GM18498 (cell line): Measurements from ENCODE around the gene IL21R.
"Not testable (repeated sequence)": the region's sequence is repeated elsewhere in the genome, so short reads cannot be mapped to it uniquely, and the experiment has no call there.

Source experiments
- ATAC-seq: cut with Tn5 transposase; IDR thresholded peaks from one replicate; pipeline ENCODE4 v1.9.1; 2021; ENCODE audit warnings: mild to moderate bottlenecking, moderate library complexity; ENCODE audit not compliant: unreplicated experiment

The IL21R gene

GRCh38 chr16:27441998-27442397, 40.0 kb downstream of the IL21R start:
- ATAC-seq = no peak

DNA sequence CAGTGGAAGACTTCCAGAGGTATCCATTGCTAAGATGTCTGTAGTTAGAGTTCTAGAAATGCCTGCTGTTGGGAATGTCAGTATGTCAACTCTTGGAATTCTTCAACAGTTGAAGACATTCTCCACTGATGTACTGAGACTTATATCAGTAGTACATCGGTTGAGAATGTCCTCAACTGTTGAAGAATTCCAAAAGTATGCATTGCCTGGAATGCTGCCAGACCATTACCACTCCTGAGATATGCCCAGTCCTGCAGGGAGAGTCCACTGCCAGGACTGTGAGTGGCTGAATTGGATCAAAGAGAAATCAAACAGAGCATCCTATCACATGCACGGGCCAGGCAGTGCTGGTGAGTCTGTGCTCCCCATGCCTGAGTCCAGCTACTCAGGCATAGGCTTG, 42.0 kb downstream of the IL21R start:
- ATAC-seq = no peak

GRCh38 chr16:27444470-27444869, 42.5 kb downstream of the IL21R start:
- ATAC-seq = no peak

DNA sequence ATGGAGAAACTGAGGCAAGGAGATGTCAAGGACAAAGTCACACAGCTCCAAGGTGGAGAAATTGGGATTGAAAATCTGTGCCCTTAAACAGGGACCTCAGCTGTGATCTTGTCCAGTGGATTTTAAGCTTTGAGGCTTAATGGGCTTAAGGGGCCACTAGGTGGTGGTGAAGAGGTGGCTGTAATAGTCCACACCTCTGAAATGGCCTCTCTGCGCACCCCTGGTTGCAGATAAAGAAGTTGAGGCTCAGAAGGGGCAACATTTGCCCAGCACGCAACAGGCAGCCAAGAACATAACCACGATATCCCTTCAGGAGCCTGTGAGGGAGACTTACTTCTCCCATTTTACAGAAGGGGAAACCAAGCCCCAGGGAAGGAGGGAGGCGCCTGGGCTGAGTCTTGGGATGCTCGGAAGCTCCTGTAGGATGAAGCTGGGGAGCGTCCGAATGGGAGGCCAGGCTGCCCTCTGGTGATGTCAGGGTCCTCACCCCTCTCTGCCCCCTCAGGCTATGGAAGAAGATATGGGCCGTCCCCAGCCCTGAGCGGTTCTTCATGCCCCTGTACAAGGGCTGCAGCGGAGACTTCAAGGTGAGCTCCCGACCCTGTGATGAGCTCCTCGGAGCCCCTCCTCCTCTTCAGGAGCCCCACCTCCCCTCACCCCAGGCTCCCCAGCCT, 43.7 kb downstream of the IL21R start:
- no peak for ATAC-seq

GRCh38 chr16:27446721-27447120, 44.7 kb downstream of the IL21R start:
- ATAC-seq = no peak

GRCh38 chr16:27447301-27447700, 45.3 kb downstream of the IL21R start:
- ATAC-seq = no peak

GRCh38 chr16:27448532-27449433, 46.8 kb downstream of the IL21R start:
- ATAC-seq = no peak

DNA sequence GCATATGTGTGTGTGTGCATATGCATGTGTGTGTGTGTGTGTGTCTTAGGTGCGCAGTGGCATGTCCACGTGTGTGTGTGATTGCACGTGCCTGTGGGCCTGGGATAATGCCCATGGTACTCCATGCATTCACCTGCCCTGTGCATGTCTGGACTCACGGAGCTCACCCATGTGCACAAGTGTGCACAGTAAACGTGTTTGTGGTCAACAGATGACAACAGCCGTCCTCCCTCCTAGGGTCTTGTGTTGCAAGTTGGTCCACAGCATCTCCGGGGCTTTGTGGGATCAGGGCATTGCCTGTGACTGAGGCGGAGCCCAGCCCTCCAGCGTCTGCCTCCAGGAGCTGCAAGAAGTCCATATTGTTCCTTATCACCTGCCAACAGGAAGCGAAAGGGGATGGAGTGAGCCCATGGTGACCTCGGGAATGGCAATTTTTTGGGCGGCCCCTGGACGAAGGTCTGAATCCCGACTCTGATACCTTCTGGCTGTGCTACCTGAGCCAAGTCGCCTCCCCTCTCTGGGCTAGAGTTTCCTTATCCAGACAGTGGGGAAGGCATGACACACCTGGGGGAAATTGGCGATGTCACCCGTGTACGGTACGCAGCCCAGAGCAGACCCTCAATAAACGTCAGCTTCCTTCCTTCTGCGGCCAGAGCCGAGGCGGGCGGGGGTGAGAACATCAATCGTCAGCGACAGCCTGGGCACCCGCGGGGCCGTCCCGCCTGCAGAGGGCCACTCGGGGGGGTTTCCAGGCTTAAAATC, 47.6 kb downstream of the IL21R start:
- peak; percentile 46 for ATAC-seq

DNA sequence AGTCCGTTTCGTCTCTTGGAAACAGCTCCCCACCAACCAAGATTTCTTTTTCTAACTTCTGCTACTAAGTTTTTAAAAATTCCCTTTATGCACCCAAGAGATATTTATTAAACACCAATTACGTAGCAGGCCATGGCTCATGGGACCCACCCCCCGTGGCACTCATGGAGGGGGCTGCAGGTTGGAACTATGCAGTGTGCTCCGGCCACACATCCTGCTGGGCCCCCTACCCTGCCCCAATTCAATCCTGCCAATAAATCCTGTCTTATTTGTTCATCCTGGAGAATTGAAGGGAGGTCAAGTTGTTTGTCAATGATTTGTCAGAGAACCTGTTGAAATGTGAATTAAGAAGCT, 48.2 kb downstream of the IL21R start:
- peak; percentile 21 for ATAC-seq

DNA sequence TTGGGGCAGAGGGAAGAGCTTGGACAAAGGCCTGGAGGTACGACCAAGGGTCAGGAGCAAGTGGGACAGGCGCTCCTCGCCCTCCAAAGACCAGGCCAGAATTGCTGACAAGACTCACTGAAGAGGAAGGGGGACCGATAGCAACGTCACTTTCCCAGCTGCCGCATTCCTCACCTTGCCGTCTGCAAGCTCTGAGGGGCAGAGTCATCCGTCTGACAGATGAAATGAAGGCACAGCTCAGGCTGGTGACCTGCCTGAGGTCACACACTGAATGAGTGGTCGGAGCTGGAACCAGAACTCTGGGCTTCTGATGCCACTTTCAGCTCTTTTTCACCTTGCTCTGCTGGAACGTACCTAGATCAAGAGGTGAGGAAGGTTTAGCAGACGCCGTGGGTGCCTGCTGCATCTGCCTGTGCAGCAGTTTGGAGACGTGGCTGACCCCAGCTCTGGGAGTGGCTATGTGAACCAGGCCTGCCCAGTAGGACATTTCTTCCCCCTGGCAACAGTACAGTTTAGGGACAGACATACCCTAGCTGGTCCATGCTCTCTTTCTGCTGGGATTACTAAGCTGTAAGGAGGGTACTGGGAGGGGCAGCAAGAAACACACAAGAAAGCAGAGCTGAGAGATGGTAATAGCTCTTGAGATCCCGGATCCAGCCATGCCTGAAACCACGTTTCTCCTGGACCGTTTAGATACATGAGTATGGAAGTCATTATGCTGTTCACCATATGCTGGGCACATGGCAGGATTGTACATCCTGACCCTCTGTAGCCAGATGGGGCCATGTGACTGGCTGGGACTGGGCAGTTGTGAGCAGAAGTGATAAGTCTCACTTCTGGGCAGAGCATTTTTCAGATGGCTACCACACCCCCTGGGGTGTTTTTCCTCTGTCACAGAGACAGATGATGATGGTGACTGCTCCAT, 50.9 kb downstream of the IL21R start:
- no peak for ATAC-seq

DNA sequence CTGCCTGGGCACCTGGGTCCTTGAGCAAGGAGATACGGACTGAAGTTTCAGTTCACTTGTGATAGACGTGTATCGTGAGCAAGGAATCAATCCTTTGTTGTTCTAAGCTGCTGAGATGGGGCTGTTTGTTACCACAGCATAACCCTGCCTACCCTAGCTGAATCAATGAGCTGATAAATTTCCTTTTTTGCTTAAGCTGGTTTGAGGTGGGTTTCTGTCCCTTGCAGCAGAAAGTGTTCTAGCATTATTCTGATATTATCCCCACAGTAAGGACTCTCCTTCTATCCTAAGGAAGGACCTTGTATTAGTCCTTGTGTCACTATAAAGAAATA, 51.5 kb downstream of the IL21R start:
- no peak for ATAC-seq

DNA sequence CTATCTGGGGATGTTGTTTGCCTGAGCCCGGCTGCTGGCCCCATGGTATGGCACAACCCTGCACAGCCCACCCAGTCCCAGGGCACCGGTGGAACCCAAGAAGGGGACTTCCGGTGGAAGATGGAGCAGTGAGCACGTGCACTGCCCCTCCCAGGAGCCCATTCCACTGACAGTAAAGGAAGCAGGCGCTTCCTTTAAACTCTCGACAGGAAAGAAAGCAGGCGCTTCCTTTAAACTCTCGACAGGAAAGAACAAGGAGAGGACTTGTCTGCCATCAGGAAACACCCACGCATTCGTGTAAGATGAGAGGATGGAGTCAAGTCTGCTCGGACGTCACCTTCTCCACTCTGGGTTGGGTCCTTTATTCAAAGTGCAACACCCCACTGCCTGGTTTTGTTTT, 53.7 kb downstream of the IL21R start:
- ATAC-seq = no peak

DNA sequence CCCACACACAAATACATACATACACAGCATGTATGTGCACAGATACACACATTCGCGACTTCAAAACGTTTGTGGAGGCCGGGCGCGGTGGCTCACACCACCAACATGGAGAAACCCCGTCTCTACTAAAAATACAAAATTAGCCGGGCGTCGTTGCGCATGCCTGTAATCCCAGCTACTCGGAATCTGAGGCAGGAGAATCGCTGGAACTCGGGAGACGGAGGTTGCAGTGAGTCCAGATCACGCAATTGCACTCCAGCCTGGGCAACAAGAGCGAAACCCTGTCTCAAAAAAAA, 55.6 kb downstream of the IL21R start:
- not testable (repeated sequence) for ATAC-seq

- ATAC-seq = no peak
Observed at GRCh38 chr16:27458258-27458657, 56.3 kb downstream of the IL21R start.

DNA sequence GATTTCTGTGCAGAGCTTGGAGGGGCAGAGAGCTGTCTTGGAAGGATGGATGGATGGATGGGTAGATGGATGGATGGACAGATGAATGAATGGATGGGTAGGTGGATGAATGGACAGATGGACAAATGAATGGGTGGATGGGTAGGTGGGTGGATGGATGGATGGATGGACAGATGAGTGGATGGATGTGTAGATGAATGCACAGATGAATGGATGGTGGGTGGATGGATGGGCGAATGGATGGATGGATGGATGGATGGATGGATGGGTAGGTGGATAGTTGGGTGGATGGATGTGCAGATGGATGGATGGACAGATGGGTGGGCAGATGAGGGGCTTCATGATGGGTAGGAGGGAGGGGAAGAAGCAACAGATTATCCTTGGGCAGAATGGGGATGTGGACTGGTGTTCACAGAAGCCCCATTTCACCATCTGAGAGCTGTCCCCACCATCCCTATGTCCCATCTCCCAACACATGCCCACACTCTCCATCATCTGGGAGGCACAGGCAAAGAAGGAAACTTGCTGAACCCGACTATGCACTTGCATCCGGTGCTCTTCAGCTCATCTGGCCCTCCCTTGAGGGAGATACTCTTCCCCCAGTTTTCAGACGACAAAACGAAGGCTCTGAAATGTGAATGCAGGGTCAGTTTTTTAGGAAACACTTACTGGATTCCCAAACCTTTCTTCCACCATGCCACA, 57.2 kb downstream of the IL21R start:
- no peak for ATAC-seq

DNA sequence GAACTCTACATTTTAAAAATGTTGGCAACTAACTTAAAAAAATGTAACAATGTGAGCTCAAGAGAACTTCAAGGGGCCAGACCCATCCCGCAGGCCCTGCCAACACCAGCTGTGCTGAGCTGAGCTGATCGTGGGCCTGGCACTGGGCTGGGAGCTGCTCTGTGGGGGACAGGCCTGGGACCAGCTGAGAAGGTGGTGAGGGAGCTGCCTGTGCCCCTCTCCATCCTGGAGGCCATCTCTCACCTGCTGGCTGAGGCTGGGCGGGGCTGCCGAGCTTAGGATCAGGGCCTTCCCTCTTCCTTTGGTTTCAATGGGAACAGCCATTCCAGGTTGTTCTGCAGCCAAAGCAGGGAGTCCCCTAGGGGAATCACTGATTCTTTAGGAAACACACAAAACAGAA, 58.2 kb downstream of the IL21R start:
- no peak for ATAC-seq

DNA sequence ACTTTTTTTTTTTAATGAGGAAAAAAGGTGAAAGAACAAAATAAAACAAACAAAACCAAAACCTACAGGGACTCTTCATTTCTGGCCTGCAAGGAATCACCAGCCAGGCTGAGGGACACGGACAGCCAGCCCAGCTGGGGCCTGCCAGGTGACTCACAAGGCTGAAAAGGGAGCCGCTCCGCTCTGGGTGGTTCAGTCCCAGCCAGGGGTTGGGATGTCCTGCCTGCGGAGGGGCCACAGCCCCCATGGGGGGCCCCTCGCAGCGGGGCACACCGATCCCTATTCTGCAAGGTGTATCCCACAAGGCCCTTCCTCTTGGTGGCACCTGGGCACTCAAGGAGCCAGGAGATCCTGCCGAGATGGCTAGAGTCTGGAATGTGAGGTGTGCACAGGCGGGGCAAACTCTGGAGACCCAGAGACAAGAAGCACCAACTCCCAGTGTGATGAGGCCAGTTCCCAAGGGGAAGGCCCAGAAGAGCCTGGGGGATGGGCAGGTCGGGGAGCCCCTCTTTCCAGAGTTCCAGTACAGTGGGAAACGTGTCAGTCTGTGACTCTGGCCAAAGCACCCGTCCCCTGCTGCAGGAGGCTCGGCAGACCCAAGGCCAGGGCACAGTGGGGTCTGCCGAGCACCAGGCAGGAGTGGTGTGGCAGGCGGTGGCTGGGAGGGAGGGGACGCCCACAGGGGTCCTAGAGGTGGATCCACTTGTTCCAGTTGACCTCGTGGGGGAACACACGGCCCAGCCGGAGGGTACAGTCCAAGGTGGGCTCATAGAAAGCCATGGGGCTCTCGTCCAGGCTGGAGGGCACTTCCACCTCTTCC, 58.9 kb downstream of the IL21R start:
- ATAC-seq = no peak

GRCh38 chr16:27461483-27462171, 59.7 kb downstream of the IL21R start:
- no peak for ATAC-seq
